ENCODE measurements around the gene TNFRSF4.

The TNFRSF4 gene

DNA sequence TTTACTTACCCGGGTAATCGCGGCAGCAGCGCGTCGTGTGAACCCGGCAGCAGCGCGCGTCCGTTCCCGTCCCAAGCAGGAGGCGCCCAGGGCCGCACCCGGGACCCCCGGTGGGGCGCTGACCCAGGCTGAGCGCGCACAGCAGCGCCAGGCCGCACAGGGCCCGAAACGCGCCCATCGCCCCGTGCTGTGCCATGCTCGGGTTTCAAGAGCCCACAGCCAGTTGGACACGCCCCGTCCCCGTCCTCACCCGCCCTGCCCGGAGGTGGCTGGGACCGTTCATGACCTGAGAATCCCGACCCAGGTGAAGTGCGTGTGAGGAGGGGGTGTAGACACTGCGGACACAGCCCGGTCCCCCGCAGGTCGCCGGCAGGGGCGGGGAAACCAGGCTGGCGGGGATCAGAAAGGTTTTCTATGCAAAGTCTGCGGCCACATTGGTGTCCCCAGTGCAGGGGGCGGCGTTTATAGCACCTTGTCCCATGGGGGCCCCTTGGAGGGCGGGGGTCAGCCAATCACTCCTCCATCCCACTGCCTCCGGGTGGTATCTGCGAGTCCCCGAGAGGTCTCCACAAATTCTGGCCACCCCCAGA is 7.5 kb downstream of the TNFRSF4 start, which contains the start of gene TNFRSF18:
TNFRSF18 (minus strand) TSS at position 217 of the 590 bp plus-strand sequence; CDS start at position 196, 21 bp downstream.
- TF ChIP-seq, protein P1, sequence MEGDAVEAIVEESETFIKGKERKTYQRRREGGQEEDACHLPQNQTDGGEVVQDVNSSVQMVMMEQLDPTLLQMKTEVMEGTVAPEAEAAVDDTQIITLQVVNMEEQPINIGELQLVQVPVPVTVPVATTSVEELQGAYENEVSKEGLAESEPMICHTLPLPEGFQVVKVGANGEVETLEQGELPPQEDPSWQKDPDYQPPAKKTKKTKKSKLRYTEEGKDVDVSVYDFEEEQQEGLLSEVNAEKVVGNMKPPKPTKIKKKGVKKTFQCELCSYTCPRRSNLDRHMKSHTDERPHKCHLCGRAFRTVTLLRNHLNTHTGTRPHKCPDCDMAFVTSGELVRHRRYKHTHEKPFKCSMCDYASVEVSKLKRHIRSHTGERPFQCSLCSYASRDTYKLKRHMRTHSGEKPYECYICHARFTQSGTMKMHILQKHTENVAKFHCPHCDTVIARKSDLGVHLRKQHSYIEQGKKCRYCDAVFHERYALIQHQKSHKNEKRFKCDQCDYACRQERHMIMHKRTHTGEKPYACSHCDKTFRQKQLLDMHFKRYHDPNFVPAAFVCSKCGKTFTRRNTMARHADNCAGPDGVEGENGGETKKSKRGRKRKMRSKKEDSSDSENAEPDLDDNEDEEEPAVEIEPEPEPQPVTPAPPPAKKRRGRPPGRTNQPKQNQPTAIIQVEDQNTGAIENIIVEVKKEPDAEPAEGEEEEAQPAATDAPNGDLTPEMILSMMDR (IDR thresholded peaks at IDR 0.05; ENCODE audit: insufficient read depth, low read length, missing control alignments): no peak
- ChIA-PET CTCF (interaction anchor here (1.6 kb wide), 1 partner anchor 84 kb away, joined by 3 read pairs; no protein-coding TSS in a partner anchor), POLR2A (no interaction called here)
- DNase-seq (ENCODE audit: low read depth, low spot score): no peak
- H3K4me3 ChIP-seq (ENCODE audit: low read depth, low read length): no peak within 1 kb of the TSS; the same call in 1 of the 2 replicates

DNA sequence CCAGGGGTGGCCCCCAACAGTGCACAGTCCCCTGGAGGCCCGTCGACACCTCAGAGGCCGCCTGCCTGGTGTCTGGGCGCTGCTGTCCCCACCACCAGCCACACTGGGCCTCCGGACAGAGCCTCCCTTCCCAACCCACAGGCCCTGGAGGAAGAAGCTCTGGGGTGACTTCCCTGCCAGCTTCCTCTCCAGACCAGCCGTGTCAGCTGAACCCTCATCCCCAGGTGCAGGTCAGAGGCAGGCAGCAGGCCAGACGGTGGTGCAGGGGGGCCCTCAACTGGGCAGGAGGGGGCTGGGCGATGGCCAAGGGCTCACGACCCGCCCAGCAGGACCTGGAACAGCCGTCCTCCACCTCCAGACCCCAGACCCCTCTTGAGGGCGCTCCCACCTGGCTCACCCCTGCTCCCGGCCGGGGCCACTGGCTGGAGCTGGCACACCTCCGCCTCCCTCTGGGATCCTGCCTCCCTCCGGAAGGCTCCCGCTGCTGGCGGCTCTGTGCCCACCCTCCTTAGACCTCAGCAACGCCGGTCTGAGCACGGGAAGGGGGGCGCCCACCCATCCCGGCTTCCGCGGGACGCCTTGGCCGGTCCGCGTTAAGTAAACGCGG is 8.1 kb downstream of the TNFRSF4 start:
- ChIA-PET CTCF (no interaction called here), POLR2A (no interaction called here)
- TF ChIP-seq, protein P1 (IDR thresholded peaks at IDR 0.05; ENCODE audit: insufficient read depth, low read length, missing control alignments): no peak
- no peak for DNase-seq (ENCODE audit: low read depth, low spot score)
- H3K4me3 ChIP-seq (ENCODE audit: low read depth, low read length): no peak overlapping the region

DNA sequence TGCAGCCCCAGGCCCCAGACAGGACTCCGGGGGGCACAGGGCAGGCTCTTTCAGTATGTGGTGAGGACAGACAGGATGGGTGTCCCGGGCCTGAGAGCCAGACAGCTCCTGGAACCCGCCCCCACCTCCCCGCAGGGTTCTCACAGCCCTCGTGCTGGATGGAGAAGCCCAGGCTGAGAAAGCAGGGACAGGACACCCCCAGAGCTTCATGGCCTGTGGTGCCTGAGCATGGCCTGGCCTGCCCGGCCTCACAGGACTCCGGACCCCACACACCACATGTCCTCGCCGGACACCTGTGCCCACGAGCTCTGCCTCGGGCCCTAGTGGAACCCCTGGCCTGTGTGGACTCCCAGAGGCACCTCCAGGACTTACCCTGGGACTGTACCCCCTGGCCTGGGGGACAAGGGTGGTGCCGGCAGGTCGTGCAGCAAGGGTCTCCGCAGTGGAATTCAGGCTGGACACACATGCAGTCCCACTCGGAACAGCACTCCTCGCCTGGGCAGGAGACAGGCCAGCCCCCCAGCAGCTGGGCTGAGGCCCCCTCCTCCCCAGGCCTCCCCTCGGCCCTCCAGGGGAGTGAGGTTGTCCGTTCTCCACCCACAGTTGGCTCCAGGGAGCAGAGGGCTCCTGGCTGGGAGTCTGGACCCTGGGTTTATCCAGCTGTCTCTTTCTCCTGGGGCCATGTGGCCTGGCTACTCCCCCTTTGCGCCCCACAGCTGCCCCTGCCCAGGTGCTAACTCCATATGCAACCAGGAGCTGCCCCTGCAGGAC is 8.8 kb downstream of the TNFRSF4 start:
- H3K4me3 ChIP-seq (ENCODE audit: low read depth, low read length): no peak overlapping the region
- TF ChIP-seq, protein P1 (IDR thresholded peaks at IDR 0.05; ENCODE audit: insufficient read depth, low read length, missing control alignments): no peak
- POLR2A ChIA-PET: no interaction called here
- CTCF ChIA-PET: no interaction called here
- DNase-seq (ENCODE audit: low read depth, low spot score): no peak

DNA sequence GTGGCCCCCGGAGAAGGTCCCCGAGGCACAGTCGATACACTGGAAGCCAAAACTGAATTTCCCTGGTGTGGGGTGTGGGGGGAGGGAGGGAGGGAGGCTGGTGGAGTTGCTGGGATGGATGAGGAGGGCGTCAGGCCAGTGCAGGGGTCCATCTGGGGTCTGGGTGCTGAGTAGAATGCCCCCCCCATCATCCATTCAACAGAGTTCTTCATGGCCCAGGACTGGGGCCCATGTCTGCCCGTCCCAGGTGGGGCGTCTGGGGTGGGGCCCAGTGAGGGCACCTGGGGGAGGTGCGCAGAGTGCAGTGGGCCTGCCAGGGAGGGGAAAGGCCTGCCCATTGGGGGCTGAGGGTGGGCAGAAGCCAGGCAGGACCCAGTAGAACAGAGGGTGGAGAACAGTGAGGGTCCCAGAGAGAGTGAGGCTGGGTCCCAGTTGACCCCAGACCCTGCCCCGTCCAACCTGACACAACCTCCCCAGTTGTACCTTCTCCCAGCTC is 9.5 kb downstream of the TNFRSF4 start:
- CTCF ChIA-PET: no interaction called here
- DNase-seq (ENCODE audit: low read depth, low spot score): no peak
- no peak overlapping the region for H3K4me3 ChIP-seq (ENCODE audit: low read depth, low read length)
- TF ChIP-seq, protein P1 (IDR thresholded peaks at IDR 0.05; ENCODE audit: insufficient read depth, low read length, missing control alignments): no peak
- POLR2A ChIA-PET: no interaction called here

GRCh38 chr1:1203561-1204424 is 10.2 kb downstream of the TNFRSF4 start:
- ChIA-PET POLR2A (no interaction called here), CTCF (interaction anchor here (1.5 kb wide), 1 partner anchor 81 kb away, joined by 3 read pairs; no protein-coding TSS in a partner anchor)
- DNase-seq (ENCODE audit: low read depth, low spot score): no peak
- TF ChIP-seq, protein P1 (IDR thresholded peaks at IDR 0.05; ENCODE audit: insufficient read depth, low read length, missing control alignments): no peak
- no peak overlapping the region for H3K4me3 ChIP-seq (ENCODE audit: low read depth, low read length)
